Hematopoietic multipotent progenitor cell (in vitro differentiated cells): ENCODE measurements around the gene GPR176. TPM values are rescaled to one million over a fixed set of nuclear protein-coding genes. Genes with fewer than 3 reads are reported as not detected.
"Not testable (repeated sequence)": the region's sequence is repeated elsewhere in the genome, so short reads cannot be mapped to it uniquely, and the experiment has no call there.

Source experiments
- DNase-seq, 3 donors: peaks; one replicate each; pipeline ENCODE4 v3.0.0-alpha.2; 2011 to 2015; ENCODE audit warnings: low read depth in 2 of 3, low spot score in 2 of 3
- total RNA-seq: library from RNA; depleted of rRNA; stranded (reverse); fragments of >200 nt; gene quantifications from one replicate; pipeline ENCODE4 v1.2.3, GENCODE V29; 2012

Gene GPR176
- total RNA-seq, 1 donor, result 0.27 TPM

- not testable (repeated sequence) for DNase-seq
Measured at GRCh38 chr15:39893051-39893450, 27.0 kb downstream of the GPR176 start.

GRCh38 chr15:39892418-39892817, 27.6 kb downstream of the GPR176 start:
- DNase-seq, result no peak

- no peak for DNase-seq
Measured at GRCh38 chr15:39890621-39891020, 29.4 kb downstream of the GPR176 start.

- no peak for DNase-seq
Measured at GRCh38 chr15:39889601-39890000, 30.5 kb downstream of the GPR176 start.

GRCh38 chr15:39888809-39889208, 31.3 kb downstream of the GPR176 start:
- no peak for DNase-seq

GRCh38 chr15:39888243-39888642, 31.8 kb downstream of the GPR176 start:
- DNase-seq, result no peak

- DNase-seq, result peak in 2 of 3 donors; percentile 25 to 37
Measured at GRCh38 chr15:39887832-39888231, 32.2 kb downstream of the GPR176 start.

- DNase-seq, result no peak
Measured at GRCh38 chr15:39887211-39887610, 32.9 kb downstream of the GPR176 start.

GRCh38 chr15:39886418-39886817, 33.6 kb downstream of the GPR176 start:
- no peak for DNase-seq

GRCh38 chr15:39885099-39885777, 34.8 kb downstream of the GPR176 start:
- no peak for DNase-seq

- no peak for DNase-seq
Measured at GRCh38 chr15:39884351-39884750, 35.7 kb downstream of the GPR176 start.

GRCh38 chr15:39882602-39883001, 37.5 kb downstream of the GPR176 start:
- DNase-seq, result no peak

- DNase-seq, result no peak
Measured at GRCh38 chr15:39881790-39882189, 38.3 kb downstream of the GPR176 start.

- DNase-seq, result no peak
Measured at GRCh38 chr15:39880718-39881387, 39.2 kb downstream of the GPR176 start.

GRCh38 chr15:39878406-39878785, 41.7 kb downstream of the GPR176 start:
- no peak for DNase-seq

GRCh38 chr15:39874890-39875549, 45.0 kb downstream of the GPR176 start:
- DNase-seq, result peak in 2 of 3 donors; percentile 31 to 67

- DNase-seq, result no peak
Measured at GRCh38 chr15:39873978-39874377, 46.1 kb downstream of the GPR176 start.

- no peak for DNase-seq
Measured at GRCh38 chr15:39870537-39870936, 49.5 kb downstream of the GPR176 start.

- no peak for DNase-seq
Measured at GRCh38 chr15:39869858-39870515, 50.1 kb downstream of the GPR176 start.

GRCh38 chr15:39869254-39869653, 50.8 kb downstream of the GPR176 start:
- peak in 2 of 3 donors; percentile 4 to 31 for DNase-seq

GRCh38 chr15:39868396-39868795, 51.7 kb downstream of the GPR176 start:
- no peak for DNase-seq
